ENCODE measurements around the gene SEBOX. TPM values are rescaled to one million over a fixed set of nuclear protein-coding genes. Genes with fewer than 3 reads are reported as not detected.

Gene SEBOX
- total and polyA plus RNA-seq, 2 of the 8 experiments (the other 6 are each of a cell fraction or from before 2014, with no cell fraction given), result not detected

- TF ChIP-seq SRF (IDR thresholded peaks at IDR 0.05; ENCODE audit: low read depth, low read length) (no peak), SUZ12 (IDR thresholded peaks at IDR 0.05; ENCODE audit: low read length) (no peak), E2F6 (IDR thresholded peaks at IDR 0.05) (no peak), TEAD4 (IDR thresholded peaks at IDR 0.05; ENCODE audit: low read depth, low read length) (no peak), GABPA (IDR thresholded peaks at IDR 0.05; ENCODE audit: borderline replicate concordance, insufficient read depth, low read length) (no peak), KDM1A (IDR thresholded peaks at IDR 0.05; ENCODE audit: borderline replicate concordance, low read length) (no peak), CBX8 (IDR thresholded peaks at IDR 0.05; ENCODE audit: borderline replicate concordance, low read depth, low read length) (no peak), CHD1 (IDR thresholded peaks at IDR 0.05; ENCODE audit: low read depth, low read length) (no peak), PHF8 (conservative IDR thresholded peaks at IDR 0.05; ENCODE audit: low read depth, low read length) (no peak), GTF2F1 (IDR thresholded peaks at IDR 0.05; ENCODE audit: borderline replicate concordance, low read depth, low read length) (no peak), SP2 (IDR thresholded peaks at IDR 0.05; ENCODE audit: low read length) (no peak)
- FAIRE-seq, result no peak
- CTCF ChIA-PET (ENCODE audit: partially characterized antibody), result interaction anchor here (1.5 to 2.0 kb wide), 2 partner anchors 9 to 18 kb away, joined by 4 to 6 read pairs; no protein-coding TSS in a partner anchor
These were observed 986 bp downstream of the SEBOX start for GRCh38 chr17:28363776-28364650.

More at GRCh38 chr17:28363776-28364650, 986 bp downstream of the SEBOX start:
- Histone ChIP-seq H3K4me2 (ENCODE audit: insufficient read depth in 1 of 2, low read depth in 2 of 2, low read length in 2 of 2) (no peak overlapping the region), H3K27ac (ENCODE audit: low read depth, low read length) (no peak overlapping the region), H3K36me3 (ENCODE audit: control insufficient read depth in 2 of 4, insufficient read depth in 4 of 4, low read length in 3 of 4) (peaks cover 7 to 24% (median 19%) of the 10 kb centered on the region in 4 experiments; a peak in 7 of 8 replicates), H4K91ac (replicated peaks; ENCODE audit: insufficient read length, low read length) (no peak overlapping the region), H2AK5ac (ENCODE audit: low read depth, low read length) (no peak overlapping the region), H2BK20ac (ENCODE audit: low read length) (no peak overlapping the region), H3K23me2 (ENCODE audit: low read depth, low read length) (no peaks in the 10 kb centered on the region), H3K56ac (replicated peaks; ENCODE audit: insufficient read length, low read depth, low read length) (no peak overlapping the region), H3K14ac (ENCODE audit: insufficient read length) (no peak overlapping the region), H3K18ac (ENCODE audit: extremely low read depth, low read length) (no peak overlapping the region), H3K79me2 (ENCODE audit: control insufficient read depth in 1 of 2, insufficient read depth in 2 of 2, low read length in 2 of 2) (no peaks in the 10 kb centered on the region), H3K23ac (ENCODE audit: insufficient read length) (no peak overlapping the region), H2BK15ac (ENCODE audit: low read length) (no peak overlapping the region), H4K20me1 (replicated peaks in 1 of 2; ENCODE audit: control insufficient read depth in 1 of 2, insufficient read depth in 2 of 2, low read length in 2 of 2) (no peaks in the 10 kb centered on the region), H2BK120ac (replicated peaks; ENCODE audit: low read depth, low read length) (no peak overlapping the region), H3K9ac (replicated peaks in 1 of 4; ENCODE audit: extremely low read depth in 1 of 4, low read depth in 3 of 4, low read length in 3 of 4) (no peak overlapping the region), H2AFZ (ENCODE audit: low read length) (no peak overlapping the region), H3K9me3 (ENCODE audit: insufficient read depth in 2 of 2, low read depth in 1 of 2, low read length in 1 of 2) (no peaks in the 10 kb centered on the region), H4K5ac (ENCODE audit: insufficient read length, low read depth, low read length) (no peak overlapping the region), H2BK12ac (ENCODE audit: low read depth, low read length) (no peak overlapping the region), H3K4ac (replicated peaks; ENCODE audit: insufficient read length, low read depth, low read length) (no peak overlapping the region), H3K4me3 (ENCODE audit: extremely low read depth in 1 of 4, insufficient read depth in 2 of 4, low read depth in 3 of 4, low read length in 4 of 4) (no peak overlapping the region), H3K79me1 (ENCODE audit: low read depth, low read length) (no peaks in the 10 kb centered on the region), H4K8ac (ENCODE audit: extremely low read depth, insufficient read depth, low read length) (no peak overlapping the region), H3K27me3 (replicated peaks in 1 of 4; ENCODE audit: control insufficient read depth in 3 of 4, extremely low read depth in 1 of 4, insufficient read depth in 3 of 4, low read length in 3 of 4) (no peaks in the 10 kb centered on the region), H3K4me1 (replicated peaks in 1 of 4; ENCODE audit: control insufficient read depth in 3 of 4, insufficient read depth in 4 of 4, low read length in 3 of 4) (no peaks in the 10 kb centered on the region), H2BK5ac (ENCODE audit: low read depth, low read length) (no peak overlapping the region)
- DNase-seq (ENCODE audit: low read depth in 1 of 2, low spot score in 2 of 2), result no peak
- 93% methylated on average over 8 of the region's 8 CpGs; no CpG with 5 or more reads in 1 of the 2 experiments for WGBS, 2 experiments (ENCODE audit: extremely low coverage in 1 of 2, insufficient coverage in 1 of 2, insufficient read length in 1 of 2, insufficient replicate concordance in 2 of 2, low coverage in 1 of 2, low lambda C conversion rate in 2 of 2, missing lambda C conversion rate in 1 of 2)
- POLR2A ChIA-PET (ENCODE audit: partially characterized antibody), result interaction anchor here (0.9 to 12.7 kb wide), 6 partner anchors 6 to 185 kb away, joined by 3 to 103 read pairs (median 12); partner anchors contain the start of genes IFT20, POLDIP2, SARM1 and SEBOX
